ENCODE results near the gene PRKRA.

DNA sequence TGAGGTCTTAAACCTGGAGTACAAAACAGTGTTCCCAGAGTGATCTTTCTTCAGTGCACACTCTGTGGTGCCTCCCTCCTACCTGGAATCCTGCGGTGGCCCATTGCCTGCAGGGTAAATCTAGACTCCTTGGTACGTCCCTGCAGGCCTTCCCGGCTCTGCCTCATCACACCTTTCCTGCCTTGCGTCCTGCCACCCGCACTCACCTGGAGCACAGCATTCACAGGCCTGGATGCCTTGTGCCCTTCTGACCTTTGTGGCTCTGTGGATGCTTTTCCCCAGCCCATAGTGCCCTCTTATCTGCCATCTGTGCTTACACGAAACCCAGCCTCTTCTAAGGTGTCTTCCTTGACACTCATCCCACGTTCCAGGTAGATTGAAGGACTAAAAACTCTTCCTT, 62.7 kb downstream of the PRKRA start:
- TF ChIP-seq, protein P1, sequence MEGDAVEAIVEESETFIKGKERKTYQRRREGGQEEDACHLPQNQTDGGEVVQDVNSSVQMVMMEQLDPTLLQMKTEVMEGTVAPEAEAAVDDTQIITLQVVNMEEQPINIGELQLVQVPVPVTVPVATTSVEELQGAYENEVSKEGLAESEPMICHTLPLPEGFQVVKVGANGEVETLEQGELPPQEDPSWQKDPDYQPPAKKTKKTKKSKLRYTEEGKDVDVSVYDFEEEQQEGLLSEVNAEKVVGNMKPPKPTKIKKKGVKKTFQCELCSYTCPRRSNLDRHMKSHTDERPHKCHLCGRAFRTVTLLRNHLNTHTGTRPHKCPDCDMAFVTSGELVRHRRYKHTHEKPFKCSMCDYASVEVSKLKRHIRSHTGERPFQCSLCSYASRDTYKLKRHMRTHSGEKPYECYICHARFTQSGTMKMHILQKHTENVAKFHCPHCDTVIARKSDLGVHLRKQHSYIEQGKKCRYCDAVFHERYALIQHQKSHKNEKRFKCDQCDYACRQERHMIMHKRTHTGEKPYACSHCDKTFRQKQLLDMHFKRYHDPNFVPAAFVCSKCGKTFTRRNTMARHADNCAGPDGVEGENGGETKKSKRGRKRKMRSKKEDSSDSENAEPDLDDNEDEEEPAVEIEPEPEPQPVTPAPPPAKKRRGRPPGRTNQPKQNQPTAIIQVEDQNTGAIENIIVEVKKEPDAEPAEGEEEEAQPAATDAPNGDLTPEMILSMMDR (IDR thresholded peaks at IDR 0.05), result no peak
- no peak for TF ChIP-seq POLR2A (IDR thresholded peaks at IDR 0.05)

All from lower leg skin (tissue), 3 donors.